ENCODE measurements around the gene NUP50. TPM values are rescaled to one million over a fixed set of nuclear protein-coding genes. Genes with fewer than 3 reads are reported as not detected.

Gene NUP50
- total and polyA plus RNA-seq, 2 donors (not counting 1 experiment from before 2014, with no cell fraction given): 9.1 to 105 TPM

DNA sequence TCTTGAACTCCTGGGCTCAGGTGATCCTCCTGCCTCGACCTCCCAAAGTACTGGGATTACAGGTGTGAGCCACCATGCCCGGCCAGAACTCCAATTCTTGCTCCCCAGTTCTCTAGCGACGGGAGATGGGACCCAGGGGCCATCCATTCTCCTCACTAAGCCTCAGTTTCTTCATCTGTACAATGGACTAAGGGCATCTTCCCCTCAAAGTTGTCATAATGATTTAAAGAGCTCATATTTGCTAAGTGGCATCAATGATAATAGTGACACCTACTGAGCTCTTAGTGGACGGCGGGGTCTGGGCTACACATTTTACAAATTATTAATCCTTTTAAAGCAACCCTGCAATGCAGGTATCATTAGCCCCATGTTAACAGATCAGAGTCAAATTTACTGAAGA lies 42.5 kb downstream of the NUP50 start:
- POLR2A ChIA-PET: interaction anchor here (0.7 kb wide), 1 partner anchor 875 kb away, joined by 3 read pairs; no protein-coding TSS in a partner anchor
- Mint-ChIP-seq H3K4me1 (no peaks in the 10 kb centered on the region), H3K27ac (no peak overlapping the region), H3K27me3 (no peaks in the 10 kb centered on the region), H3K4me3 (no peak overlapping the region), H3K9me3 (ENCODE audit: insufficient read depth) (no peaks in the 10 kb centered on the region)
- Histone ChIP-seq H3K36me3 (replicated peaks in 1 of 2; ENCODE audit: control extremely low read depth in 1 of 2, control insufficient read depth in 1 of 2, extremely low read depth in 1 of 2, insufficient read depth in 2 of 2, low read length in 1 of 2) (peaks cover 0 to 55% of the 10 kb centered on the region in 2 experiments), H3K27me3 (replicated peaks in 1 of 4; ENCODE audit: control extremely low read depth in 1 of 4, control insufficient read depth in 3 of 4, insufficient read depth in 4 of 4, low read length in 3 of 4) (no peaks in the 10 kb centered on the region), H3K4me3 (ENCODE audit: control extremely low read depth in 1 of 5, extremely low read depth in 1 of 5, insufficient read depth in 1 of 5, low read depth in 2 of 5, low read length in 4 of 5) (no peak overlapping the region), H3K9me3 (ENCODE audit: control extremely low read depth in 1 of 3, control insufficient read depth in 2 of 3, insufficient read depth in 1 of 3, low read length in 2 of 3) (no peaks in the 10 kb centered on the region), H3K4me2 (replicated peaks; ENCODE audit: low read depth, low read length, poor library complexity, severe bottlenecking) (no peak overlapping the region), H3K4me1 (ENCODE audit: control insufficient read depth in 2 of 2, insufficient read depth in 2 of 2, low read length in 2 of 2) (no peaks in the 10 kb centered on the region), H4K20me1 (ENCODE audit: control insufficient read depth, insufficient read depth, low read length, poor library complexity, severe bottlenecking) (peaks cover 12% of the 10 kb centered on the region), H2AFZ (ENCODE audit: insufficient read depth, low read depth, low read length, poor library complexity, severe bottlenecking) (no peak overlapping the region), H3K27ac (ENCODE audit: low read length in 2 of 2) (no peak overlapping the region), H3K9ac (ENCODE audit: low read length) (no peak overlapping the region), H3K79me2 (ENCODE audit: control insufficient read depth, insufficient read depth, low read length) (peaks cover 8% of the 10 kb centered on the region)
- ATAC-seq (ENCODE audit: low read depth): no peak
- CTCF ChIA-PET: interaction anchor here (1.2 kb wide), 1 partner anchor 57 kb away, joined by 3 read pairs; no protein-coding TSS in a partner anchor
- intact Hi-C loops (cut with micrococcal nuclease): no loop called here
- DNase-seq: no peak
- 100% methylated on average over 4 of the region's 6 CpGs for WGBS (ENCODE audit: insufficient coverage)
- TF ChIP-seq EZH2 (IDR thresholded peaks at IDR 0.05; ENCODE audit: borderline replicate concordance, insufficient read depth, low read depth, low read length, poor library complexity, severe bottlenecking) (no peak), CTCF (IDR thresholded peaks at IDR 0.05) (no peak)

DNA sequence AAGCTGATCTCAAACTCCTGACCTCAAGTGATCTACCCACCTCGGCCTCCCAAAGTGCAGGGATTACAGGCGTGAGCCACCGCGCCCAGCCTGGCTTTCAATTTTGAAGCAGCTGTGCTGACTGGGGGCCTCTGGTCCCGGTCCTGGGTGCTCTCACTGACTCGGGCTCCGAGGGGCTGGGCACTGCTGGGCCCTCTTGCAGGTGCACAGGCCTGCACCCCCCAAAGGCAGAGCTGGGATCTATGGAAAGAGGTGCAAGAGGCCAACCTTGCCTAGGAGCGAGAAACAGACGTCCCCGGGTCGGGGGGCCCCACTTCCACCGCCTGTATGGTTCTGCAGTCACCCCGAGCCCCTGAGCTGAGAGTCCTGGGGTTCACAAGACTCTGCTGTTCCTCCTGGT lies 43.8 kb downstream of the NUP50 start:
- DNase-seq (no peak), ATAC-seq (ENCODE audit: low read depth) (no peak)
- ChIA-PET CTCF (interaction anchor here (0.7 kb wide), 1 partner anchor 157 kb away, joined by 4 read pairs; no protein-coding TSS in a partner anchor), POLR2A (no interaction called here)
- H3K27ac ChIP-seq (ENCODE audit: low read length in 2 of 2): no peak overlapping the region
- H3K4me3 ChIP-seq (ENCODE audit: control extremely low read depth in 1 of 5, extremely low read depth in 1 of 5, insufficient read depth in 1 of 5, low read depth in 2 of 5, low read length in 4 of 5): no peak overlapping the region
- peaks cover 15% of the 10 kb centered on the region for H4K20me1 ChIP-seq (ENCODE audit: control insufficient read depth, insufficient read depth, low read length, poor library complexity, severe bottlenecking)
- H3K36me3 ChIP-seq (replicated peaks in 1 of 2; ENCODE audit: control extremely low read depth in 1 of 2, control insufficient read depth in 1 of 2, extremely low read depth in 1 of 2, insufficient read depth in 2 of 2, low read length in 1 of 2): peaks cover 0 to 54% of the 10 kb centered on the region in 2 experiments
- TF ChIP-seq CTCF (IDR thresholded peaks at IDR 0.05): no peak
- TF ChIP-seq EZH2 (IDR thresholded peaks at IDR 0.05; ENCODE audit: borderline replicate concordance, insufficient read depth, low read depth, low read length, poor library complexity, severe bottlenecking): no peak
- 93% methylated on average over 8 of the region's 13 CpGs for WGBS (ENCODE audit: insufficient coverage)
- no peak overlapping the region for H3K4me2 ChIP-seq (replicated peaks; ENCODE audit: low read depth, low read length, poor library complexity, severe bottlenecking)
- no peaks in the 10 kb centered on the region for H3K27me3 Mint-ChIP-seq
- intact Hi-C loops (cut with micrococcal nuclease): no loop called here
- H3K79me2 ChIP-seq (ENCODE audit: control insufficient read depth, insufficient read depth, low read length): peaks cover 8% of the 10 kb centered on the region
- H3K27ac Mint-ChIP-seq: no peak overlapping the region
- no peaks in the 10 kb centered on the region for H3K27me3 ChIP-seq (replicated peaks in 1 of 4; ENCODE audit: control extremely low read depth in 1 of 4, control insufficient read depth in 3 of 4, insufficient read depth in 4 of 4, low read length in 3 of 4)
- peaks cover 3% of the 10 kb centered on the region for H3K4me1 Mint-ChIP-seq
- no peaks in the 10 kb centered on the region for H3K9me3 Mint-ChIP-seq (ENCODE audit: insufficient read depth)
- H3K9me3 ChIP-seq (ENCODE audit: control extremely low read depth in 1 of 3, control insufficient read depth in 2 of 3, insufficient read depth in 1 of 3, low read length in 2 of 3): no peaks in the 10 kb centered on the region
- no peak overlapping the region for H3K4me3 Mint-ChIP-seq
- no peaks in the 10 kb centered on the region for H3K4me1 ChIP-seq (ENCODE audit: control insufficient read depth in 2 of 2, insufficient read depth in 2 of 2, low read length in 2 of 2)
- H3K9ac ChIP-seq (ENCODE audit: low read length): no peak overlapping the region
- H2AFZ ChIP-seq (ENCODE audit: insufficient read depth, low read depth, low read length, poor library complexity, severe bottlenecking): no peak overlapping the region
